GM12878 (cell line): ENCODE results near the gene P2RY11. TPM values are rescaled to one million over a fixed set of nuclear protein-coding genes. Genes with fewer than 3 reads are reported as not detected.

Experiments used
- BACH1 ChIP-seq: fragments of 450-650 bp; IDR thresholded peaks from 2 replicates; pipeline ENCODE4 v1.6.1; 2017; ENCODE audit warnings: mild to moderate bottlenecking, borderline replicate concordance
- CEBPB ChIP-seq, 2 experiments: fragments of 150-350 bp in 1 of 2; IDR thresholded peaks; 2 replicates each; pipeline ENCODE4 v1.6.1; 2012 to 2014; ENCODE audit warnings: low read depth in 2 of 2, low read length in 2 of 2, borderline replicate concordance in 1 of 2, inconsistent platforms in 1 of 2
- CHD1 ChIP-seq: IDR thresholded peaks from 2 replicates; pipeline ENCODE4 v1.6.1; 2012; ENCODE audit warnings: low read depth, low read length, improper control_type of control experiment
- CREM ChIP-seq: IDR thresholded peaks from 2 replicates; pipeline ENCODE4 v1.6.1; 2014; ENCODE audit warnings: antibody characterized with exemption, low read depth
- DPF2 ChIP-seq: fragments of 450-650 bp; IDR thresholded peaks from 2 replicates; pipeline ENCODE4 v1.6.1; 2017; ENCODE audit warnings: mild to moderate bottlenecking
- IRF3 ChIP-seq: fragments of 450-650 bp; IDR thresholded peaks from 2 replicates; pipeline ENCODE4 v1.6.1; 2014; ENCODE audit warnings: mild to moderate bottlenecking
- JUND ChIP-seq: IDR thresholded peaks from 2 replicates; pipeline ENCODE4 v1.6.1; 2012; ENCODE audit warnings: low read depth, mild to moderate bottlenecking, low read length, improper control_type of control experiment, moderate library complexity
- MTA3 ChIP-seq: IDR thresholded peaks from 2 replicates; pipeline ENCODE4 v1.6.1; 2012; ENCODE audit warnings: low read length, inconsistent platforms, borderline replicate concordance
- NR2C1 ChIP-seq: fragments of 450-650 bp; IDR thresholded peaks from 2 replicates; pipeline ENCODE4 v1.6.1; 2017; ENCODE audit warnings: antibody characterized with exemption, mild to moderate bottlenecking, moderate library complexity
- RAD21 ChIP-seq: IDR thresholded peaks from 2 replicates; pipeline ENCODE4 v1.6.1; 2011; ENCODE audit warnings: mild to moderate bottlenecking, low read depth, low read length, moderate library complexity; ENCODE audit not compliant: insufficient read depth
- RCOR1 ChIP-seq: conservative IDR thresholded peaks from 2 replicates; pipeline ENCODE4 v1.6.1; 2012; ENCODE audit warnings: low read depth, low read length, improper control_type of control experiment
- RELA ChIP-seq: fragments of 450-650 bp; IDR thresholded peaks from 2 replicates; pipeline ENCODE4 v1.8.0; 2014; ENCODE audit warnings: borderline replicate concordance; ENCODE audit not compliant: partially characterized antibody
- SMAD5 ChIP-seq: IDR thresholded peaks from 2 replicates; pipeline ENCODE4 v1.6.1; 2016; ENCODE audit warnings: antibody characterized with exemption, low read depth
- SRF ChIP-seq, 2 experiments: IDR thresholded peaks; 2 replicates each; pipeline ENCODE4 v1.6.1; 2011; ENCODE audit warnings: low read depth in 2 of 2, low read length in 2 of 2, mild to moderate bottlenecking in 1 of 2, moderate library complexity in 1 of 2
- STAT1 ChIP-seq: fragments of 450-650 bp; conservative IDR thresholded peaks from 2 replicates; pipeline ENCODE4 v1.6.1; 2014; ENCODE audit warnings: antibody characterized with exemption, mild to moderate bottlenecking
- YBX1 ChIP-seq: fragments of 450-650 bp; IDR thresholded peaks from 2 replicates; pipeline ENCODE4 v1.6.1; 2016; ENCODE audit warnings: antibody characterized with exemption
- ZNF592 ChIP-seq: fragments of 450-650 bp; IDR thresholded peaks from 2 replicates; pipeline ENCODE4 v1.6.1; 2017; ENCODE audit warnings: mild to moderate bottlenecking, moderate library complexity
- polyA plus RNA-seq, 11 experiments: library from polyadenylated mRNA; depleted of rRNA in 4 of 11; unstranded in 6 of 11; stranded (reverse) in 5 of 11; fragments of >200 nt; fragmentation: Nextera tagmentation in 4 of 11; fragmentation: Illumina TruSeq in 1 of 11; extraction: Ambion mirVana in 4 of 11; extraction: Trizol in 1 of 11; gene quantifications; 1 replicate in 1 of 11; 2 replicates in 10 of 11; pipeline versions ENCODE4 v1.2.1 to v1.2.3, GENCODE V29; 2011 to 2016; ENCODE audit warnings: inconsistent platforms in 2 of 11, missing spikeins in 2 of 11, low read depth in 1 of 11
- total RNA-seq, 4 experiments: library from RNA; depleted of rRNA in 3 of 4; stranded (reverse); fragments of >200 nt in 3 of 4; fragmentation: Illumina TruSeq in 1 of 4; extraction: Trizol in 1 of 4; gene quantifications; 2 replicates each; pipeline versions ENCODE4 v1.2.1 to v1.2.3, GENCODE V29; 2013 to 2021
- TF ChIP-seq, protein P1 (sequence below): IDR thresholded peaks from 2 replicates; pipeline ENCODE4 v1.6.1; 2012; ENCODE audit warnings: low read depth, low read length, improper control_type of control experiment
- TF ChIP-seq, protein P2 (sequence below): IDR thresholded peaks from 2 replicates; pipeline ENCODE4 v1.6.1; 2011; ENCODE audit warnings: borderline replicate concordance, low read depth, mild to moderate bottlenecking, moderate library complexity, low read length; ENCODE audit not compliant: insufficient read depth, poor library complexity, severe bottlenecking
- TF ChIP-seq, protein P3 (sequence below): fragments of 150-350 bp; IDR thresholded peaks from 2 replicates; pipeline ENCODE4 v1.6.1; 2014; ENCODE audit warnings: mild to moderate bottlenecking, low read depth, low read length

The P2RY11 gene
- total and polyA plus RNA-seq, 10 of the 15 experiments (the other 5 are each of a cell fraction or from before 2014, with no cell fraction given): 0.14 to 46.5 (median 7.6) TPM

- TF ChIP-seq BACH1 (peak; percentile 48; the same call in 1 of the 2 replicates), CREM (no peak), DPF2 (no peak), RAD21 (peak; percentile 81), SMAD5 (no peak), SRF (IDR thresholded peaks at IDR 0.05; ENCODE audit: low read depth in 2 of 2, low read length in 2 of 2) (no peak), CHD1 (no peak), ZNF592 (no peak), RELA (no peak), STAT1 (no peak), MTA3 (no peak; the same call in 1 of the 2 replicates), JUND (no peak), CEBPB (IDR thresholded peaks at IDR 0.05; ENCODE audit: borderline replicate concordance in 1 of 2, low read depth in 2 of 2, low read length in 2 of 2) (no peak), NR2C1 (no peak), RCOR1 (no peak), IRF3 (no peak), YBX1 (no peak)
- TF ChIP-seq, protein P1, sequence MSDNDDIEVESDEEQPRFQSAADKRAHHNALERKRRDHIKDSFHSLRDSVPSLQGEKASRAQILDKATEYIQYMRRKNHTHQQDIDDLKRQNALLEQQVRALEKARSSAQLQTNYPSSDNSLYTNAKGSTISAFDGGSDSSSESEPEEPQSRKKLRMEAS: no peak
- TF ChIP-seq, protein P2, sequence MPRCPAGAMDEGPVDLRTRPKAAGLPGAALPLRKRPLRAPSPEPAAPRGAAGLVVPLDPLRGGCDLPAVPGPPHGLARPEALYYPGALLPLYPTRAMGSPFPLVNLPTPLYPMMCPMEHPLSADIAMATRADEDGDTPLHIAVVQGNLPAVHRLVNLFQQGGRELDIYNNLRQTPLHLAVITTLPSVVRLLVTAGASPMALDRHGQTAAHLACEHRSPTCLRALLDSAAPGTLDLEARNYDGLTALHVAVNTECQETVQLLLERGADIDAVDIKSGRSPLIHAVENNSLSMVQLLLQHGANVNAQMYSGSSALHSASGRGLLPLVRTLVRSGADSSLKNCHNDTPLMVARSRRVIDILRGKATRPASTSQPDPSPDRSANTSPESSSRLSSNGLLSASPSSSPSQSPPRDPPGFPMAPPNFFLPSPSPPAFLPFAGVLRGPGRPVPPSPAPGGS: peak; percentile 73
- TF ChIP-seq, protein P3, sequence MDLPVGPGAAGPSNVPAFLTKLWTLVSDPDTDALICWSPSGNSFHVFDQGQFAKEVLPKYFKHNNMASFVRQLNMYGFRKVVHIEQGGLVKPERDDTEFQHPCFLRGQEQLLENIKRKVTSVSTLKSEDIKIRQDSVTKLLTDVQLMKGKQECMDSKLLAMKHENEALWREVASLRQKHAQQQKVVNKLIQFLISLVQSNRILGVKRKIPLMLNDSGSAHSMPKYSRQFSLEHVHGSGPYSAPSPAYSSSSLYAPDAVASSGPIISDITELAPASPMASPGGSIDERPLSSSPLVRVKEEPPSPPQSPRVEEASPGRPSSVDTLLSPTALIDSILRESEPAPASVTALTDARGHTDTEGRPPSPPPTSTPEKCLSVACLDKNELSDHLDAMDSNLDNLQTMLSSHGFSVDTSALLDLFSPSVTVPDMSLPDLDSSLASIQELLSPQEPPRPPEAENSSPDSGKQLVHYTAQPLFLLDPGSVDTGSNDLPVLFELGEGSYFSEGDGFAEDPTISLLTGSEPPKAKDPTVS: no peak
These were observed 1.6 kb downstream of the P2RY11 start (continued) for GRCh38 chr19:10112895-10113591.
